ENCODE results near the gene PUS1.

The PUS1 gene

DNA sequence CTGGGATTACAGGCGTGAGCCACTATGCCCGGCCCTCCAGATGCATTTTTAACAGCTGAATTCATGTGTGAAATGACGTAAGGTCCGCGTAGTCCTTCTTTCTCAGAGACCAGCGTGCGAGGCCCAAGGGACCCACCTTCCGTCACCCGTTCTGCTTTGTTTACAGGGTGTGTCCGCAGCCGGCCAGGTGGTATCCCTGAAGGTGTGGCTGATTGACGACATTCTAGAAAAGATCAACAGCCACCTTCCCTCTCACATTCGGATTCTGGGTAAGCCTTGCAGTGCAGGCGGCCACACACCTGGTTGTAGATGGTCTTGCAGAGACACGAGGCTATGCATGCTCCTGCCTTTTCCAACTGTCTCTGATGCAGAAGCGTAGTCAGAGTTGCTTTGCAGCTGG, 9.9 kb downstream of the PUS1 start:
- Histone ChIP-seq H2AK5ac (ENCODE audit: low read length, severe bottlenecking) (no peak overlapping the region), H3K27me3 (ENCODE audit: control insufficient read depth in 1 of 2, insufficient read depth in 1 of 2, low read length in 2 of 2) (no peaks in the 10 kb centered on the region), H2BK5ac (ENCODE audit: low read depth, low read length, poor library complexity, severe bottlenecking) (no peak overlapping the region), H3K4me1 (ENCODE audit: control insufficient read depth, insufficient read depth, low read depth, low read length) (no peaks in the 10 kb centered on the region), H2BK15ac (ENCODE audit: low read depth, poor library complexity, severe bottlenecking) (no peak overlapping the region), H3K79me1 (replicated peaks; ENCODE audit: low read length, poor library complexity, severe bottlenecking) (peaks cover 34% of the 10 kb centered on the region), H3K9me3 (ENCODE audit: control insufficient read depth, low read length) (no peaks in the 10 kb centered on the region), H3K4ac (ENCODE audit: low read depth in 1 of 2, low read length in 2 of 2) (no peak overlapping the region), H3K18ac (ENCODE audit: low read depth in 1 of 2, low read length in 2 of 2) (no peak overlapping the region), H3K4me3 (ENCODE audit: insufficient read depth in 1 of 2, low read depth in 1 of 2, low read length in 2 of 2) (no peak overlapping the region), H2AFZ (ENCODE audit: low read depth, low read length) (no peak overlapping the region), H3K36me3 (ENCODE audit: control insufficient read depth in 1 of 2, insufficient read depth in 2 of 2, low read depth in 1 of 2, low read length in 2 of 2) (peaks cover 58 to 80% of the 10 kb centered on the region in 2 experiments), H3K23ac (ENCODE audit: low read length in 2 of 2) (no peak overlapping the region), H3K4me2 (ENCODE audit: low read length, poor library complexity, severe bottlenecking) (no peak overlapping the region), H3K27ac (ENCODE audit: low read length, poor library complexity, severe bottlenecking) (no peak overlapping the region), H4K91ac (ENCODE audit: low read length) (peak overlapping the region; percentile 70), H4K8ac (ENCODE audit: low read length) (no peak overlapping the region), H2BK12ac (ENCODE audit: low read length in 2 of 2) (no peak overlapping the region), H3K9ac (ENCODE audit: low read length) (no peak overlapping the region), H2BK120ac (ENCODE audit: low read depth, low read length) (no peak overlapping the region), H3K14ac (ENCODE audit: low read length in 2 of 2) (no peak overlapping the region)
- DNase-seq = no peak
- 98% methylated on average over 16 of the region's 16 CpGs for WGBS

DNA sequence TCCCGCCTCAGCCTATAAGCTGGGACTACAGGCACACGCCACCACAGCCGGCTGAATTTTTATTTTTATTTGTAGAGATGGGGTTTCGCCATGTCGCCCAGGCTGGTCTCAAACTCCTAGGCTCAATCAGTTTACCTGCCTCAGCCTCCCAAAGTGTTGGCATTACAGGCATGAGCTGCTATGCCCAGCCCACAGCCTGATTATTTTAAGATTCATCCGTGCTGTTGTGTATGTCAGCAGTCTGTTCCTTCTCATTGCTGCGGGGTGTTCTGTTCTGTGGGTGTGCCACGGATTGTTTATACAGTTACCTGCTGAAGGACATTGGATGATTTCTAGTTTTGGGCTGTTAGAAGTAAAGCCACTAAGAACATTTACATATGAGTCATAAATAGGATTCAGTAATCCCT, 11.1 kb downstream of the PUS1 start:
- H2BK15ac ChIP-seq (ENCODE audit: low read depth, poor library complexity, severe bottlenecking) = no peak overlapping the region
- no peak overlapping the region for H3K4me3 ChIP-seq (ENCODE audit: insufficient read depth in 1 of 2, low read depth in 1 of 2, low read length in 2 of 2)
- H3K4me1 ChIP-seq (ENCODE audit: control insufficient read depth, insufficient read depth, low read depth, low read length) = peaks cover 3% of the 10 kb centered on the region
- H3K18ac ChIP-seq (ENCODE audit: low read depth in 1 of 2, low read length in 2 of 2) = no peak overlapping the region
- H3K79me1 ChIP-seq (replicated peaks; ENCODE audit: low read length, poor library complexity, severe bottlenecking) = peaks cover 33% of the 10 kb centered on the region
- no peak overlapping the region for H3K23ac ChIP-seq (ENCODE audit: low read length in 2 of 2)
- no peak overlapping the region for H2BK120ac ChIP-seq (ENCODE audit: low read depth, low read length)
- 94% methylated on average over 8 of the region's 8 CpGs for WGBS
- H2AK5ac ChIP-seq (ENCODE audit: low read length, severe bottlenecking) = no peak overlapping the region
- no peak for DNase-seq
- no peak overlapping the region for H3K4me2 ChIP-seq (ENCODE audit: low read length, poor library complexity, severe bottlenecking)
- no peak overlapping the region for H4K8ac ChIP-seq (ENCODE audit: low read length)
- no peaks in the 10 kb centered on the region for H3K27me3 ChIP-seq (ENCODE audit: control insufficient read depth in 1 of 2, insufficient read depth in 1 of 2, low read length in 2 of 2)
- H3K4ac ChIP-seq (ENCODE audit: low read depth in 1 of 2, low read length in 2 of 2) = no peak overlapping the region
- H3K14ac ChIP-seq (ENCODE audit: low read length in 2 of 2) = no peak overlapping the region
- H3K36me3 ChIP-seq (ENCODE audit: control insufficient read depth in 1 of 2, insufficient read depth in 2 of 2, low read depth in 1 of 2, low read length in 2 of 2) = peaks cover 60 to 77% of the 10 kb centered on the region in 2 experiments
- H4K91ac ChIP-seq (ENCODE audit: low read length) = no peak overlapping the region
- no peak overlapping the region for H3K9ac ChIP-seq (ENCODE audit: low read length)
- H3K9me3 ChIP-seq (ENCODE audit: control insufficient read depth, low read length) = no peaks in the 10 kb centered on the region
- H3K27ac ChIP-seq (ENCODE audit: low read length, poor library complexity, severe bottlenecking) = no peak overlapping the region
- H2BK12ac ChIP-seq (ENCODE audit: low read length in 2 of 2) = no peak overlapping the region
- H2BK5ac ChIP-seq (ENCODE audit: low read depth, low read length, poor library complexity, severe bottlenecking) = no peak overlapping the region
- no peak overlapping the region for H2AFZ ChIP-seq (ENCODE audit: low read depth, low read length)

DNA sequence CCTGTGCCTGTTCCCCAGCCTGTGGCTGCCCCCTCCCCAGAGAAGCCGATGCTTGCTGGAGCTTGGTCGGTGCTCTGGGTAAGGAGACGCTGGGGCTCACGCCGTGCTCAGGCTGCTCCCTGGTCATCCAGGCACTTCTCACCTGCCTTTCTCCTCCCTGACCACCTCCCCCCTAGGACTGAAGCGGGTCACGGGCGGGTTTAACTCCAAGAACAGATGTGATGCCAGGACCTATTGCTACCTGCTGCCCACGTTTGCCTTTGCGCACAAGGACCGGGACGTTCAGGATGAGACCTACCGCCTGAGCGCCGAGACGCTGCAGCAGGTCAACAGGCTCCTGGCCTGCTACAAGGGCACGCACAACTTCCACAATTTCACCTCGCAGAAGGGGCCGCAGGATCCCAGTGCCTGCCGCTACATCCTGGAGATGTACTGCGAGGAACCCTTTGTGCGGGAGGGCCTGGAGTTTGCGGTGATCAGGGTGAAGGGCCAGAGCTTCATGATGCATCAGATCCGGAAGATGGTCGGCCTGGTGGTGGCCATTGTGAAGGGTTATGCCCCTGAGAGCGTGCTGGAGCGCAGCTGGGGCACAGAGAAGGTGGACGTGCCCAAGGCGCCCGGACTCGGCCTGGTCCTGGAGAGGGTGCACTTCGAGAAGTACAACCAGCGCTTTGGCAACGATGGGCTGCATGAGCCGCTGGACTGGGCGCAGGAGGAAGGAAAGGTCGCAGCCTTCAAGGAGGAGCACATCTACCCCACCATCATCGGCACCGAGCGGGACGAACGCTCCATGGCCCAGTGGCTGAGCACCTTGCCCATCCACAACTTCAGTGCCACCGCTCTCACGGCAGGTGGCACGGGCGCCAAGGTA, 12.3 kb downstream of the PUS1 start:
- no peak overlapping the region for H2AFZ ChIP-seq (ENCODE audit: low read depth, low read length)

DNA sequence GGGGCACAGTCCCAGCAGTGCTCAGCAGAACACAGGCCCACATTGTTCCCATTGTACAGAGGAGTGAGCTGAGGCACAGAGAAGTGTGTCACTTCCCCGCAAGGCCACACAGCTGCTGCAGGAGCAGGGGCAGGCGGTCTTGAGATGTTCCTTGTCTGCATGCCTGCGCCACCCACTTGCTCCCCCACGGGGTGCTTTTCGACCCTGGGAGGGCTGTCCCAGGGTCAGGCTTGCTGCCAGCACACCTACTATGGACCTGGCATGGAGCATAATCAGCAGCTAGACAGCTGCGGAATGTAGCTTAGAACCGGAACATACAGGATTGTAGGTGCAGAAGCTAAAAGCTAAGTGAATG, 12.9 kb downstream of the PUS1 start:
- no peak overlapping the region for H3K18ac ChIP-seq (ENCODE audit: low read depth in 1 of 2, low read length in 2 of 2)
- no peak overlapping the region for H4K91ac ChIP-seq (ENCODE audit: low read length)
- H3K4me1 ChIP-seq (ENCODE audit: control insufficient read depth, insufficient read depth, low read depth, low read length) = peaks cover 3% of the 10 kb centered on the region
- H3K14ac ChIP-seq (ENCODE audit: low read length in 2 of 2) = no peak overlapping the region
- no peak overlapping the region for H2BK12ac ChIP-seq (ENCODE audit: low read length in 2 of 2)
- no peak overlapping the region for H3K4me2 ChIP-seq (ENCODE audit: low read length, poor library complexity, severe bottlenecking)
- H2AFZ ChIP-seq (ENCODE audit: low read depth, low read length) = no peak overlapping the region
- H3K27me3 ChIP-seq (ENCODE audit: control insufficient read depth in 1 of 2, insufficient read depth in 1 of 2, low read length in 2 of 2) = no peaks in the 10 kb centered on the region
- no peak overlapping the region for H2BK5ac ChIP-seq (ENCODE audit: low read depth, low read length, poor library complexity, severe bottlenecking)
- H3K79me1 ChIP-seq (replicated peaks; ENCODE audit: low read length, poor library complexity, severe bottlenecking) = peaks cover 31% of the 10 kb centered on the region
- H2AK5ac ChIP-seq (ENCODE audit: low read length, severe bottlenecking) = no peak overlapping the region
- H4K8ac ChIP-seq (ENCODE audit: low read length) = no peak overlapping the region
- H2BK120ac ChIP-seq (ENCODE audit: low read depth, low read length) = no peak overlapping the region
- peaks cover 52 to 62% of the 10 kb centered on the region in 2 experiments for H3K36me3 ChIP-seq (ENCODE audit: control insufficient read depth in 1 of 2, insufficient read depth in 2 of 2, low read depth in 1 of 2, low read length in 2 of 2)
- no peak overlapping the region for H3K23ac ChIP-seq (ENCODE audit: low read length in 2 of 2)
- H3K4ac ChIP-seq (ENCODE audit: low read depth in 1 of 2, low read length in 2 of 2) = no peak overlapping the region
- no peak overlapping the region for H3K27ac ChIP-seq (ENCODE audit: low read length, poor library complexity, severe bottlenecking)
- no peak overlapping the region for H2BK15ac ChIP-seq (ENCODE audit: low read depth, poor library complexity, severe bottlenecking)
- H3K4me3 ChIP-seq (ENCODE audit: insufficient read depth in 1 of 2, low read depth in 1 of 2, low read length in 2 of 2) = no peak overlapping the region
- no peaks in the 10 kb centered on the region for H3K9me3 ChIP-seq (ENCODE audit: control insufficient read depth, low read length)
- DNase-seq = no peak
- H3K9ac ChIP-seq (ENCODE audit: low read length) = no peak overlapping the region
- WGBS = 99% methylated on average over 7 of the region's 7 CpGs

More for the DNA sequence above, 12.3 kb downstream of the PUS1 start:
- Histone ChIP-seq H3K4ac (ENCODE audit: low read depth in 1 of 2, low read length in 2 of 2) (no peak overlapping the region), H3K4me2 (ENCODE audit: low read length, poor library complexity, severe bottlenecking) (no peak overlapping the region), H3K18ac (ENCODE audit: low read depth in 1 of 2, low read length in 2 of 2) (no peak overlapping the region), H3K79me1 (replicated peaks; ENCODE audit: low read length, poor library complexity, severe bottlenecking) (peaks cover 33% of the 10 kb centered on the region), H2BK15ac (ENCODE audit: low read depth, poor library complexity, severe bottlenecking) (no peak overlapping the region), H2BK120ac (ENCODE audit: low read depth, low read length) (no peak overlapping the region), H3K27ac (ENCODE audit: low read length, poor library complexity, severe bottlenecking) (no peak overlapping the region), H3K14ac (ENCODE audit: low read length in 2 of 2) (no peak overlapping the region), H4K8ac (ENCODE audit: low read length) (no peak overlapping the region), H2BK12ac (ENCODE audit: low read length in 2 of 2) (no peak overlapping the region), H3K23ac (ENCODE audit: low read length in 2 of 2) (no peak overlapping the region), H3K9me3 (ENCODE audit: control insufficient read depth, low read length) (no peaks in the 10 kb centered on the region), H3K9ac (ENCODE audit: low read length) (no peak overlapping the region), H2AK5ac (ENCODE audit: low read length, severe bottlenecking) (no peak overlapping the region), H3K36me3 (ENCODE audit: control insufficient read depth in 1 of 2, insufficient read depth in 2 of 2, low read depth in 1 of 2, low read length in 2 of 2) (peaks cover 57 to 68% of the 10 kb centered on the region in 2 experiments), H3K4me3 (ENCODE audit: insufficient read depth in 1 of 2, low read depth in 1 of 2, low read length in 2 of 2) (no peak overlapping the region), H3K27me3 (ENCODE audit: control insufficient read depth in 1 of 2, insufficient read depth in 1 of 2, low read length in 2 of 2) (no peaks in the 10 kb centered on the region), H3K4me1 (ENCODE audit: control insufficient read depth, insufficient read depth, low read depth, low read length) (peaks cover 3% of the 10 kb centered on the region), H4K91ac (ENCODE audit: low read length) (no peak overlapping the region), H2BK5ac (ENCODE audit: low read depth, low read length, poor library complexity, severe bottlenecking) (no peak overlapping the region)
- WGBS = 98% methylated on average over 46 of the region's 46 CpGs
- DNase-seq = no peak

Data from mesenchymal stem cell (in vitro differentiated cells and primary cell).